ENCODE data around the gene SMIM31.

SMIM31 gene

GRCh38 chr4:164783976-164784375, 30.0 kb downstream of the SMIM31 start:
- DNase-seq (ENCODE audit: low spot score): no peak

DNA sequence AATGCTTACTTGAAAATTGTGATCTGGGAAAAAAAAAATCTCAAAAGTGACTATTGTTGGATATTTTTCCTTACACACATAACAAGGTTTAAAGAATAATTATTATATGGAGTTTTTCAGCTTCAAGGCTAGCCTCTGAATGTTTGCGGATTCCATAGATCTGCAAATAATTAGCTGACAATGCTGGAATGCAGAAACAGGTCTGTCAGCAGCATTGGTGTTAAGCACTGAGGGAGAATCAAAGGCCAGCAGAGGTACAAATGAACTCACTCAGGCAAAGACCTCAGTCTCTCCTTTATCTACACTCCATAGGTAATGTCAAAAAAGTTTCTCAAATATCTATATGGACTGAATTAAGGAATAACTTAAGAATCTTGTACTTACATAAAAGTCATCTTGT, 35.1 kb downstream of the SMIM31 start:
- no peak for DNase-seq (ENCODE audit: low spot score)

- no peak for DNase-seq (ENCODE audit: low spot score)
Measured at GRCh38 chr4:164790249-164790648, 36.3 kb downstream of the SMIM31 start.

DNA sequence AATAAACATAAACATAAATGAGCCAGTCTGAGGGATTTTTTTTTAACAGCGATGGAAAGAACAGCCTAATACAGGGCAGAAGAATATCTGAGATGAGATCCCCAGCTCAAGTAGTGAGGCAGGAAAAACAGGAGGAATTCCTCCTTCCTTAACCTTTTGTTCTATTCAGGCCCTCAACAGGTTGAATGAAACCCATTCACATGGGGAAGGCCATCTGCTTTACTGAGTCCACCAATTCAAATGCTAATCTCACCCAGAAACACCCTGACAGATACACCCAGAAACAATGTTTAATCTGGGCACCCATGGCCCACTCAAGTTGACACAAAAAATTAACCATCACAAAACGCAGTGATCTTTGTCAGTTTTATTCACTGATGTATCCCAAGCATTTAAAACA, 45.5 kb downstream of the SMIM31 start:
- no peak for DNase-seq (ENCODE audit: low spot score)

DNA sequence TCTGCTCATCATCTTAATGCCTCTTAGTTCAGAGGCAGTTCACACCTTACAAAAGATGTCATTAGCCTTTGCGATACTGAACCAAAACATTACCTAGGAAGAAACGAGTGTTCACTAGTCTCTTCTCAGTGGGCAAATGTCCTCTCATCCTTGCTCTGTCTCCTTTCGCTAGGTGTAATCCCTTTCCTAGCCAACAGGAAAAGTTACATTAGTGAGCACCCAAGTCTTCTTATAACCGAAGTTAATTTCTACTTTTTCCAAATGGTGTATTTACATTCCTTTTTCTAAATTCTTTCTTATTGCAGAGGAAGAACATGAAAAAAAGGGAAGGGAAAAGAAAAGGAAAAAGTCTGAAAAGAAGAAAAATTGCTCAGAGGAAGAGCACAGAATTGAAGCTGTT, 46.9 kb downstream of the SMIM31 start:
- no peak for DNase-seq (ENCODE audit: low spot score)

- DNase-seq (ENCODE audit: low spot score): no peak
Measured at GRCh38 chr4:164802301-164802901, 48.5 kb downstream of the SMIM31 start.

- DNase-seq (ENCODE audit: low spot score): no peak
Measured at GRCh38 chr4:164803702-164804101, 49.8 kb downstream of the SMIM31 start.

GRCh38 chr4:164807611-164808010, 53.7 kb downstream of the SMIM31 start:
- DNase-seq (ENCODE audit: low spot score): no peak

GRCh38 chr4:164813554-164813953, 59.6 kb downstream of the SMIM31 start:
- no peak for DNase-seq (ENCODE audit: low spot score)

GRCh38 chr4:164815711-164816110, 61.8 kb downstream of the SMIM31 start:
- no peak for DNase-seq (ENCODE audit: low spot score)

DNA sequence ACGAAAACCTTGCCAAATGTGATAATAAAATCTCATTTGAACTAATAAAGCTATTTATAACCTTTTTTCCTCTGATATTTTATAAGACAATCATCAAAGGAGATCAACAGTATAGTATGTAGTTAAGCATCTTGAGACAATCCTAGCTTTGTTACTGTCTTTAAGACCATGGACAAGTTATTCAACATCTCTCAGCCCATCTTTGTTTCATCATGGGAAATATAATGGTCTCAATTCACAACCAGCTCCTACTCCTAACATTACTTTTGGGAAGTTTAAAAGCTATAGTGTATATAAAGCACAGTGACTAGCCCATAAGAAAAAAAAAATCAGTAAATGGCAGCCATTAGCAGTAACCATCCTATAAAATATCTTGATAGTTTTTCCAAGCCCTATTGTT, 65.4 kb downstream of the SMIM31 start:
- no peak for DNase-seq (ENCODE audit: low spot score)

DNA sequence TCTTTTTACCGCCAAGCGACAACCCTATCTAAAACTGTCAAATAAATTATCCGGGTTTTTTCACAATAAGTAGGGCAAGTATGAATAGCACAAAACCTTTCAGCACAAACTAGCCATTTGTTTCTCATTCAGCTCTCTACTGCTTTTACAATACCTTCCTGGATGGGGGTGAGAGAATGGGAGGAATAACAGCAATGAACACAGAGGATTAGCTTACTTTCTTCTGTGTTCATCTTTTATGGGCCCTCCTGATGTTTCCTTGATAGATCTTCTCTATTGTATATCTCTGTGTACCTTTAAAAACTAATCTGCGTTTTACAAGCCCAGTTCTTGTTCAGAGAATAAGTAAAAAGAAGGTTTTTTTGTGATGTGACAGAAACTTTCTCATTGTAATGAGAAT, 67.8 kb downstream of the SMIM31 start:
- DNase-seq (ENCODE audit: low spot score): no peak

GRCh38 chr4:164824581-164824980, 70.7 kb downstream of the SMIM31 start:
- DNase-seq (ENCODE audit: low spot score): no peak

- DNase-seq (ENCODE audit: low spot score): no peak
Measured at GRCh38 chr4:164828955-164829354, 75.0 kb downstream of the SMIM31 start.

GRCh38 chr4:164846566-164846965, 92.6 kb downstream of the SMIM31 start:
- no peak for DNase-seq (ENCODE audit: low spot score)

- DNase-seq (ENCODE audit: low spot score): no peak
Measured at GRCh38 chr4:164847016-164847415, 93.1 kb downstream of the SMIM31 start.

GRCh38 chr4:164847967-164848649, 94.2 kb downstream of the SMIM31 start:
- DNase-seq (ENCODE audit: low spot score): no peak

Data from globus pallidus (tissue), 1 donor.